Brain microvascular endothelial cell (primary cell): ENCODE measurements around the gene TBC1D30.

Source experiments
- DNase-seq: peaks from one replicate; pipeline ENCODE4 v3.0.0-alpha.2; 2020
- H3K27ac ChIP-seq: fragments of 250-450 bp; sonication (Bioruptor Pico); 2 replicates; pipeline ENCODE4 v1.5.1; 2020; ENCODE audit warnings: mild to moderate bottlenecking, moderate library complexity
- H3K27me3 ChIP-seq: fragments of 250-450 bp; sonication (Bioruptor Pico); replicated peaks from 2 replicates; pipeline ENCODE4 v1.5.1; 2020; ENCODE audit warnings: mild to moderate bottlenecking
- H3K36me3 ChIP-seq: fragments of 250-450 bp; sonication (Bioruptor Pico); replicated peaks from 2 replicates; pipeline ENCODE4 v1.5.1; 2020; ENCODE audit warnings: mild to moderate bottlenecking
- H3K4me3 ChIP-seq: 2 replicates; pipeline ENCODE4 v1.5.1; 2011; ENCODE audit warnings: low read depth, mild to moderate bottlenecking, control low read depth, low read length, moderate library complexity
- CTCF ChIP-seq: IDR thresholded peaks from 2 replicates; pipeline ENCODE4 v1.5.1; 2011; ENCODE audit warnings: low read depth, mild to moderate bottlenecking, moderate library complexity, low read length, control low read depth, inconsistent platforms; ENCODE audit errors: missing control alignments
- in situ Hi-C: cut with HindIII; loops from 2 replicates; pipeline ENCODE4 v1.10.0; 2017; ENCODE audit warnings: low sequenced_read_pairs, low pct_ligation_motif_present

The TBC1D30 gene

GRCh38 chr12:64894827-64895475, 70.5 kb downstream of the TBC1D30 start:
- Histone ChIP-seq H3K27ac (no peak overlapping the region), H3K36me3 (no peaks in the 10 kb centered on the region), H3K27me3 (peaks cover 2% of the 10 kb centered on the region), H3K4me3 (no peak overlapping the region)
- in situ Hi-C loops, result no loop called here
- no peak for DNase-seq
- no peak for TF ChIP-seq CTCF

GRCh38 chr12:64895526-64895925, 71.1 kb downstream of the TBC1D30 start:
- Histone ChIP-seq H3K27ac (no peak overlapping the region), H3K4me3 (no peak overlapping the region), H3K27me3 (no peaks in the 10 kb centered on the region), H3K36me3 (no peaks in the 10 kb centered on the region)
- TF ChIP-seq CTCF, result no peak
- in situ Hi-C loops, result no loop called here
- peak; percentile 8 for DNase-seq

GRCh38 chr12:64900540-64900939, 76.1 kb downstream of the TBC1D30 start:
- in situ Hi-C loops, result no loop called here

GRCh38 chr12:64903479-64904152, 79.2 kb downstream of the TBC1D30 start:
- no peaks in the 10 kb centered on the region for H3K27me3 ChIP-seq
- H3K4me3 ChIP-seq, result no peak overlapping the region
- no peak for DNase-seq
- no peaks in the 10 kb centered on the region for H3K36me3 ChIP-seq
- TF ChIP-seq CTCF, result no peak
- in situ Hi-C loops, result no loop called here
- H3K27ac ChIP-seq, result no peak overlapping the region

More at GRCh38 chr12:64900540-64900939, 76.1 kb downstream of the TBC1D30 start:
- DNase-seq, result peak; percentile 29
- no peaks in the 10 kb centered on the region for H3K27me3 ChIP-seq
- H3K27ac ChIP-seq, result no peak overlapping the region
- no peaks in the 10 kb centered on the region for H3K36me3 ChIP-seq
- no peak overlapping the region for H3K4me3 ChIP-seq
- TF ChIP-seq CTCF, result no peak

GRCh38 chr12:64907097-64907496, 82.7 kb downstream of the TBC1D30 start:
- Histone ChIP-seq H3K27ac (no peak overlapping the region), H3K27me3 (peaks cover 9% of the 10 kb centered on the region), H3K36me3 (no peaks in the 10 kb centered on the region), H3K4me3 (no peak overlapping the region)
- in situ Hi-C loops, result no loop called here
- TF ChIP-seq CTCF, result no peak
- no peak for DNase-seq

GRCh38 chr12:64909124-64909523, 84.7 kb downstream of the TBC1D30 start:
- in situ Hi-C loops, result no loop called here

More at GRCh38 chr12:64909124-64909523, 84.7 kb downstream of the TBC1D30 start:
- H3K27ac ChIP-seq, result no peak overlapping the region
- TF ChIP-seq CTCF, result no peak
- DNase-seq, result no peak
- peaks cover 14% of the 10 kb centered on the region for H3K27me3 ChIP-seq
- H3K4me3 ChIP-seq, result no peak overlapping the region
- H3K36me3 ChIP-seq, result no peaks in the 10 kb centered on the region
